ENCODE data around the gene RNASE12.
A peak's percentile ranks its signal among the peaks of the same experiment; 100 is the strongest.

RNASE12 gene

DNA sequence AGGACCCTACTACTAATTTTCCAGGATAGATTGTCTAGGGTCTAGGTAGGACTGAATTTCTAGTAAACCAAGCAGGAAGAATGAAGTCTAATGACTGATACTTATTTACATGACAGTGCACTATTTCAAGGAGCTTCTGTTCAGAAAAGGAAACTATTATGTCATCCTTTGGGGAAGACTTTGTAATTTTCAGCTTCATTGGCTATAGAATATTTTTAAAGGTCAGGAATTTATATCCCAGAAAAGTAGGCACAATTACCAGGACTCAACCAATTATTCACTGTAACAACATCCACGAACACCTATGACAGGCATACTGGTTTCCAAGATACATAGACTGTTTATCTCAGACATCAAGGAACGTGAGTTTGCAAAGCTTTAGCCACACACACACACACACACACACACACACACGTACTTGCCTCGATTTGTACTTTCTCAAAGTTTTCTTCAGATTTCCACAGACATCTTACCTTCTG lies 27.1 kb upstream of the RNASE12 start:
- no peak for TF ChIP-seq FOXM1 (IDR thresholded peaks at IDR 0.05; ENCODE audit: borderline replicate concordance)
- TF ChIP-seq ZNF384 (IDR thresholded peaks at IDR 0.05) = no peak
- CTCF ChIA-PET = no interaction called here
- no peak for DNase-seq (ENCODE audit: extremely low spot score)
- POLR2A ChIA-PET = no interaction called here

DNA sequence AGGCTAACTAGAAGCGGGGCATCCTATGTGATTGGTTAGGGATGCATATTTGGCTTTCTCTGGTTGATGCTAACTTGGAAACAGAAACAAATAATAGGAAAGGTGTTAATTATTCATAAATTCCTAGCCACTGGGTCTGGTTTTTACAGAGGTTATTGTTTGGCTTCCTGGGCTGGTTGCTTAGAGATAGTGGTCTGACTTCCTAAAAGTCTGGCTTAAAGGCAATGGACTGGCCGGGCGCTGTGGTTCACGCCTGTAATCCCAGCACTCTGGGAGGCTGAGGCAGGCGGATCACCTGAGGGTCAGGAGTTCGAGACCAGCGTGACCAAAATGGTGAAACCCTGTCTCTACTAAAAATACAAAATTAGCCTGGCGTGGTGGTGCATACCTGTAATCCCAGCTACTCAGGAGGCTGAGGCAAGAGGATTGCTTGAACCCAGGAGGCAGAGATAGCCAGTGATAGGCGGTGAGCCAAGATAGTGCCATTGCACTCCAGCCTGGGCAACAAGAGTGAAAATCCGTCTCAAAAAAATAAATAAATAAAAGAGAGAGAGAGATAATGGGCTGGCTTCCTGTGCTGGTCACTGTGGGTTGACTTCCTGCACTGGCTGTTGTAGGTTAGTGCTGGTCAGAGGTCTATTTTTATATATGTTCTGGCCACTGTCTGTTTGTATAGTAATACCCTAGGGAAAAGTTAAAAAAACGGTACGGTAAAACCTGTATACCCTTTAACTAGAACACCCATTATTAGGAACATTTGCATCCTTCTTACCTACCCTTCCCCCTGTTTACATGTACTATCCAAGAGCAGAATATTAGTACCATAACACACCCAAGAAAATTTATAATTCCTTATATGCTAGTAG lies 26.2 kb upstream of the RNASE12 start:
- CTCF ChIA-PET = no interaction called here
- POLR2A ChIA-PET = interaction anchor here (5.3 kb wide), 1 partner anchor 65 kb away, joined by 71 read pairs; the partner anchor contains the start of gene RNASE4
- DNase-seq (ENCODE audit: extremely low spot score) = no peak
- TF ChIP-seq ZNF384 (IDR thresholded peaks at IDR 0.05) = no peak
- no peak for TF ChIP-seq SP1 (IDR thresholded peaks at IDR 0.05)
- TF ChIP-seq FOXA1 (IDR thresholded peaks at IDR 0.05) = no peak
- no peak for TF ChIP-seq HDGF (IDR thresholded peaks at IDR 0.05; ENCODE audit: borderline replicate concordance)
- no peak for TF ChIP-seq TARDBP (IDR thresholded peaks at IDR 0.05)
- no peak for TF ChIP-seq FOXK2 (IDR thresholded peaks at IDR 0.05)

DNA sequence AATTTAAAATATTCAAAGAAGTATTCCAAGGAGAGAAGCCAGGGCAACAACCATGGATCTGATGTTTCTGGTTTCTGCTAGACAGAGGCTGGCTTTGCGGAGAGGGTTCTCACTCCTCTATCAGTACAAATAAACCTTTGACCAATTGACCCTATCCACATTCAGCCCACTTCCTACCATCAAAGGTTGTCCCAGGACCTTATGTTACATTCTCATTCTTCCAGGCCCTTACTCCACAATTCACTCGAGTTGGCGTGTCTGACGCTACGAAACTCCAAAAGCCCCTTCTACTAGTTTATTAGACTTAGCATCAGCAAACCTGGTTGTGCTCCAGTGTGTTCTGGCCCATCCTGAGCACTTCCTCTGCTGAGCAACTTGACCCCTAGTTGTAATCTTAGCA lies 24.8 kb upstream of the RNASE12 start:
- CTCF ChIA-PET = interaction anchor here (0.7 kb wide), 1 partner anchor 53 kb away, joined by 3 read pairs; no protein-coding TSS in a partner anchor
- POLR2A ChIA-PET = interaction anchor here (4.0 to 5.3 kb wide), 2 partner anchors 15 to 66 kb away, joined by 20 to 71 read pairs; partner anchors contain the start of gene RNASE4
- DNase-seq (ENCODE audit: extremely low spot score) = no peak
- TF ChIP-seq FOXA1 (IDR thresholded peaks at IDR 0.05) (no peak), HDGF (IDR thresholded peaks at IDR 0.05; ENCODE audit: borderline replicate concordance) (no peak), SP1 (IDR thresholded peaks at IDR 0.05) (no peak), TARDBP (IDR thresholded peaks at IDR 0.05) (no peak), FOXK2 (IDR thresholded peaks at IDR 0.05) (no peak), SUZ12 (IDR thresholded peaks at IDR 0.05) (no peak), BHLHE40 (IDR thresholded peaks at IDR 0.05; ENCODE audit: borderline replicate concordance) (no peak), ARNT (IDR thresholded peaks at IDR 0.05) (no peak), NFRKB (IDR thresholded peaks at IDR 0.05) (no peak), ZNF384 (IDR thresholded peaks at IDR 0.05) (no peak)
- TF ChIP-seq, protein P1, sequence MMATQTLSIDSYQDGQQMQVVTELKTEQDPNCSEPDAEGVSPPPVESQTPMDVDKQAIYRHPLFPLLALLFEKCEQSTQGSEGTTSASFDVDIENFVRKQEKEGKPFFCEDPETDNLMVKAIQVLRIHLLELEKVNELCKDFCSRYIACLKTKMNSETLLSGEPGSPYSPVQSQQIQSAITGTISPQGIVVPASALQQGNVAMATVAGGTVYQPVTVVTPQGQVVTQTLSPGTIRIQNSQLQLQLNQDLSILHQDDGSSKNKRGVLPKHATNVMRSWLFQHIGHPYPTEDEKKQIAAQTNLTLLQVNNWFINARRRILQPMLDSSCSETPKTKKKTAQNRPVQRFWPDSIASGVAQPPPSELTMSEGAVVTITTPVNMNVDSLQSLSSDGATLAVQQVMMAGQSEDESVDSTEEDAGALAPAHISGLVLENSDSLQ (IDR thresholded peaks at IDR 0.05) = no peak

DNA sequence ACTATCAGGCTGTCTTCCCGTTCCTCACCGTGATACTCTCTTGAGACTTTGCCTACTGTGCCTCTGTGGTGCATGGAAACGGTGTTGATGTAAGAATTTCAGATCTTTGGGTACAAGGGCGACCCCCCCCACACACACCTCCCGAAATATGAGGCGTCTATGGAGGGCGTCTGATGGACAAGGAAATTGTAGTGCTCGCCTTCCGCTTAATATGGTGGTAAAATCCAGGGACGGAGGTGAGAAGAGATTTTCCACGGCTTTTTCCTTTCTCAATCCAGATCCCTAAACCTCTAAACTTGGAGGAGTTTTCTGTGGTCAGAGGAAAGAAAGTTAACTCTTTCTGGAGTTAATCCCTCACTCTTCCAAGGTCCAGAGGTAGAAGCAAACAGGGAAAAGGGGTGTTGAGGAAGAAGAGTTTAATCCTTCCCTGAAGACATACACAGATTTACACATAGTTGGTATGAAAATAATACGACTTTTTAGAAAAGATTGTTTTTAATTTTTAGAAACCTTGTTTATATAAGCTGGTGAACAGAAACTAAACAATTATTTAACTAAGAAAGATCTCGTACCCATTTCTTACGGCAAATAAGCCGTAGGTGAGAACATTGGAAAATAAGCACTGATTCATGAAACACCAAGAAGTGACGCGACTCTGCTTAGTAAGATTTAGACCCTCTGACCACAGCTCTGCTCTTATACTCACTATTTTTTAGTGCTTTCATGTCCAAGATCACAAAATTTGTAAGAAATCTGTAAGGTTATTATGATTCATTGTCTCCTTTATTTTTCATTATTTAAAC lies 23.1 kb upstream of the RNASE12 start:
- TF ChIP-seq SP1 (IDR thresholded peaks at IDR 0.05) (no peak), ARNT (IDR thresholded peaks at IDR 0.05) (no peak), ZNF384 (IDR thresholded peaks at IDR 0.05) (no peak), BHLHE40 (IDR thresholded peaks at IDR 0.05; ENCODE audit: borderline replicate concordance) (no peak), CTBP1 (IDR thresholded peaks at IDR 0.05; ENCODE audit: borderline replicate concordance) (no peak), FOXM1 (IDR thresholded peaks at IDR 0.05; ENCODE audit: borderline replicate concordance) (no peak), HDGF (IDR thresholded peaks at IDR 0.05; ENCODE audit: borderline replicate concordance) (no peak), L3MBTL2 (conservative IDR thresholded peaks at IDR 0.05) (0 out of 2 replicates have a peak, but pooled peaks have one; percentile 17)
- ChIA-PET POLR2A (interaction anchor here (0.9 to 5.3 kb wide), 10 partner anchors 9 to 282 kb away, joined by 3 to 71 read pairs (median 6); partner anchors contain the start of genes PIP4P1 and RNASE4), CTCF (interaction anchor here (0.6 to 2.3 kb wide), 9 partner anchors 17 to 778 kb away, joined by 3 to 15 read pairs (median 4); partner anchors contain the start of gene RNASE4)
- DNase-seq (ENCODE audit: extremely low spot score) = peak; percentile 21

DNA sequence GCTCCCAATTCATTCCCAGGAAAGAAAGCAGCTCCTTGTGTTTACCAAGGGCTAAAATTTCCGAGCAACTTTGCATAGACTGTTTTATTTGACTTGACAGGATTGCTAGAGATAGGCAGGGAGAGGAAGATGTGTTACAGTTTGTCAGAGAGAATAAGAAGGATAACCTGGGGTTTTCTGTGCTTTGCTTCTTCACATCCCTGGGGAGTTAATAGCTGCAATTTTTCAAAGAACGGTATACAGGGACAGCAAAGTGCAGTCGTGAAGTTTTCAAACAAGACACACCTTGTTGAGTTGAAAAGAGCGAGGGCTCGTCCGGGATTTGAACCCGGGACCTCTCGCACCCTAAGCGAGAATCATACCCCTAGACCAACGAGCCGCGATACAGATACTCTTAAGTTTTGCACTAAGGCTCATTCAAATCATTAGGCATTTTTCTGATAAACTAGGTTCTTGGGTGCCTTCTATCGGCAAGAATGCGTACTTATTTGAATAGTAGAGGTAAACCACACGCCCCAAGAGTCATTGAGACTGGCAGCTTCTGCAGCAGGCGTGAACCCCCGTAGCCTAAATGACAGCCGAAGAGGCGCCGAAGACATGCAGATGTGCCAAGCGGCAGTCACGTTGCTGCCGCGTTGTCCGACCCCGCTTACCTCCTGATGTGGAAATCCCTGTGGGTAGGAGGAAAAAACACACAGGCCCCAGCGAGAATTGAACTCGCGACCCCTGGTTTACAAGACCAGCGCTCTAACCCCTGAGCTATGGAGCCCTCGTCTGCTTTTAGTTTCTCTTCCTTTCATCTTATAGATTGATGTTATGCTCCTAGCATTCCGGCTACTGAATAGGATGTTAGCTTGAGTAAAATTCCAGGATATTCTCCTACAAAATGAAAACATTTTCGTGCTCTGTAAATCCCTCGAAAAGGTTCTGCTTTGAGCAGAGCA lies 22.2 kb upstream of the RNASE12 start:
- no peak for TF ChIP-seq BHLHE40 (IDR thresholded peaks at IDR 0.05; ENCODE audit: borderline replicate concordance)
- TF ChIP-seq CTBP1 (IDR thresholded peaks at IDR 0.05; ENCODE audit: borderline replicate concordance) = 0 out of 2 replicates have a peak, but pooled peaks have one; percentile 53
- no peak for TF ChIP-seq ZNF384 (IDR thresholded peaks at IDR 0.05)
- TF ChIP-seq SUZ12 (IDR thresholded peaks at IDR 0.05) = no peak
- TF ChIP-seq, protein P1 (IDR thresholded peaks at IDR 0.05) = peak; percentile 87
- no peak for TF ChIP-seq ARNT (IDR thresholded peaks at IDR 0.05)
- no peak for TF ChIP-seq TARDBP (IDR thresholded peaks at IDR 0.05)
- no peak for TF ChIP-seq SP1 (IDR thresholded peaks at IDR 0.05)
- TF ChIP-seq NFRKB (IDR thresholded peaks at IDR 0.05) = no peak
- no peak for TF ChIP-seq ELF4 (IDR thresholded peaks at IDR 0.05)
- TF ChIP-seq FOXK2 (IDR thresholded peaks at IDR 0.05) = no peak
- no peak for TF ChIP-seq L3MBTL2 (conservative IDR thresholded peaks at IDR 0.05)
- TF ChIP-seq HDGF (IDR thresholded peaks at IDR 0.05; ENCODE audit: borderline replicate concordance) = no peak
- TF ChIP-seq LEF1 (IDR thresholded peaks at IDR 0.05; ENCODE audit: borderline replicate concordance) = no peak
- TF ChIP-seq FOXM1 (IDR thresholded peaks at IDR 0.05; ENCODE audit: borderline replicate concordance) = no peak
- TF ChIP-seq FOXA1 (IDR thresholded peaks at IDR 0.05) = no peak
- POLR2A ChIA-PET = interaction anchor here (0.9 to 5.3 kb wide), 12 partner anchors 10 to 270 kb away, joined by 3 to 71 read pairs (median 7); partner anchors contain the start of genes APEX1, OSGEP, PARP2 and PIP4P1
- CTCF ChIA-PET = interaction anchor here (0.6 to 2.3 kb wide), 10 partner anchors 12 to 78 kb away, joined by 3 to 15 read pairs (median 4); partner anchors contain the start of gene RNASE4
- DNase-seq (ENCODE audit: extremely low spot score) = peak; percentile 71

Measured in HEK293T (cell line).